Smooth muscle cell (in vitro differentiated cells): ENCODE results near the gene EPN1. TPM values are rescaled to one million over a fixed set of nuclear protein-coding genes. Genes with fewer than 3 reads are reported as not detected.
A peak's percentile ranks its signal among the peaks of the same experiment; 100 is the strongest.

Experiments
- DNase-seq: peaks from one replicate; lab custom pipeline; 2025; ENCODE audit not compliant: unreplicated experiment; lab: John Stamatoyannopoulos, UW
- H2AFZ ChIP-seq: fragments of 200-600 bp; sonication (generic); 2 replicates; pipeline ENCODE4 v1.6.0; 2016; ENCODE audit warnings: antibody characterized with exemption, low read depth, mild to moderate bottlenecking
- H3F3A ChIP-seq: fragments of 200-600 bp; sonication (generic); 2 replicates; pipeline ENCODE4 v1.6.0; 2017; ENCODE audit warnings: antibody characterized with exemption, low read depth
- H3K27ac ChIP-seq: fragments of 200-600 bp; sonication (generic); 2 replicates; pipeline ENCODE4 v1.5.1; 2016; ENCODE audit warnings: low read depth, mild to moderate bottlenecking
- H3K27me3 ChIP-seq: fragments of 200-600 bp; sonication (generic); 2 replicates; pipeline ENCODE4 v1.6.1; 2016; ENCODE audit warnings: low read depth, mild to moderate bottlenecking
- H3K36me3 ChIP-seq: fragments of 200-600 bp; sonication (generic); 2 replicates; pipeline ENCODE4 v1.5.1; 2016; ENCODE audit warnings: low read depth
- H3K4me1 ChIP-seq: fragments of 200-600 bp; sonication (generic); 2 replicates; pipeline ENCODE4 v1.5.1; 2016; ENCODE audit warnings: low read depth
- H3K4me2 ChIP-seq: fragments of 200-600 bp; sonication (generic); 2 replicates; pipeline ENCODE4 v1.6.0; 2016; ENCODE audit warnings: mild to moderate bottlenecking
- H3K4me3 ChIP-seq: fragments of 200-600 bp; sonication (generic); 2 replicates; pipeline ENCODE4 v1.5.1; 2016; ENCODE audit warnings: mild to moderate bottlenecking
- H3K79me2 ChIP-seq: fragments of 200-600 bp; sonication (generic); 2 replicates; pipeline ENCODE4 v1.6.0; 2016; ENCODE audit warnings: low read depth, mild to moderate bottlenecking
- H3K9ac ChIP-seq: fragments of 200-600 bp; sonication (generic); 2 replicates; pipeline ENCODE4 v1.6.0; 2016; ENCODE audit warnings: low read depth
- H3K9me3 ChIP-seq: fragments of 200-600 bp; sonication (generic); replicated peaks from 2 replicates; pipeline ENCODE4 v1.5.1; 2016; ENCODE audit warnings: low read depth
- H4K20me1 ChIP-seq: fragments of 200-600 bp; sonication (generic); 2 replicates; pipeline ENCODE4 v1.6.0; 2016; ENCODE audit warnings: low read depth
- CTCF ChIP-seq: fragments of 200-600 bp; sonication (generic); IDR thresholded peaks from 2 replicates; pipeline ENCODE4 v1.5.1; 2017; ENCODE audit warnings: borderline replicate concordance, mild to moderate bottlenecking, antibody characterized with exemption; ENCODE audit not compliant: insufficient read depth, poor library complexity, severe bottlenecking
- WGBS: methylation state at CpG from one replicate; pipeline ENCODE4 v1.1.7; 2016; ENCODE audit warnings: low lambda C conversion rate; 5-methylcytosine and 5-hydroxymethylcytosine counted together
- polyA plus RNA-seq: library from polyadenylated mRNA; unstranded; fragments of >200 nt; fragmentation: Nextera tagmentation; extraction: Ambion mirVana; gene quantifications from 2 replicates; pipeline ENCODE4 v1.2.1, GENCODE V29; 2016
- total RNA-seq: library from RNA; depleted of rRNA; stranded (reverse); fragments of >200 nt; gene quantifications from 2 replicates; pipeline ENCODE4 v1.2.3, GENCODE V29; 2014

EPN1 gene
- total and polyA plus RNA-seq, 2 experiments from 2014 or later = 25.3 to 121 TPM

- peak within 1 kb of the TSS; percentile 98 for H3K4me2 ChIP-seq
- peaks cover 23% of the 10 kb centered on the region for H3K4me1 ChIP-seq
- H3K4me3 ChIP-seq = peak within 1 kb of the TSS; percentile 86
- peak within 1 kb of the TSS; percentile 67 for H2AFZ ChIP-seq
- peak within 1 kb of the TSS; percentile 99 for H3K9ac ChIP-seq
- TF ChIP-seq CTCF = no peak
- no peaks in the 10 kb centered on the region for H3K9me3 ChIP-seq
- H3K79me2 ChIP-seq = peaks cover 49% of the 10 kb centered on the region
- H3F3A ChIP-seq = no peaks in the 10 kb centered on the region
- H4K20me1 ChIP-seq = peaks cover 46% of the 10 kb centered on the region
- H3K27ac ChIP-seq = peak within 1 kb of the TSS; percentile 97
- no peaks in the 10 kb centered on the region for H3K27me3 ChIP-seq
- H3K36me3 ChIP-seq = no peaks in the 10 kb centered on the region
- under 1% methylated on average over 63 of the region's 95 CpGs for WGBS
- peak; percentile 93 for DNase-seq
These were observed 20.0 kb upstream of the EPN1 start, which contains the start of gene U2AF2 for GRCh38 chr19:55654868-55655647. Gene U2AF2 (plus strand): TSS chr19:55655035. CDS start chr19:55655105, 70 bp downstream.

GRCh38 chr19:55655648-55656040 lies 19.4 kb upstream of the EPN1 start:
- Histone ChIP-seq H3K4me1 (peaks cover 23% of the 10 kb centered on the region), H3K9ac (peak overlapping the region; percentile 99), H3K27ac (peak overlapping the region; percentile 97), H3K9me3 (no peaks in the 10 kb centered on the region), H3K27me3 (no peaks in the 10 kb centered on the region), H4K20me1 (peaks cover 52% of the 10 kb centered on the region), H3K79me2 (peaks cover 55% of the 10 kb centered on the region), H3F3A (no peaks in the 10 kb centered on the region), H3K36me3 (no peaks in the 10 kb centered on the region), H3K4me3 (peak overlapping the region; percentile 86), H2AFZ (no peak overlapping the region), H3K4me2 (peak overlapping the region; percentile 98)
- 1% methylated on average over 19 of the region's 19 CpGs for WGBS
- TF ChIP-seq CTCF = no peak
- DNase-seq = no peak

- Histone ChIP-seq H3K4me1 (peaks cover 23% of the 10 kb centered on the region), H3K4me3 (peak overlapping the region; percentile 86), H3K9me3 (no peaks in the 10 kb centered on the region), H3K4me2 (peak overlapping the region; percentile 98), H3F3A (no peaks in the 10 kb centered on the region), H2AFZ (no peak overlapping the region), H3K27me3 (no peaks in the 10 kb centered on the region), H4K20me1 (peaks cover 59% of the 10 kb centered on the region), H3K9ac (peak overlapping the region; percentile 99), H3K27ac (peak overlapping the region; percentile 97), H3K79me2 (peaks cover 62% of the 10 kb centered on the region), H3K36me3 (no peaks in the 10 kb centered on the region)
- no peak for TF ChIP-seq CTCF
- DNase-seq = no peak
- WGBS = 75% methylated on average over 7 of the region's 7 CpGs
These were observed 18.5 kb upstream of the EPN1 start for GRCh38 chr19:55656552-55656951.
